Jurkat, Clone E6-1 (cell line): Measurements from ENCODE around the gene MPEG1.

Source experiments
- DNase-seq: peaks from one replicate; pipeline ENCODE4 v3.0.0-alpha.2; 2011; ENCODE audit warnings: low read depth, low spot score
- H3K4me3 ChIP-seq: 2 replicates; pipeline ENCODE4 v1.5.1; 2011; ENCODE audit warnings: mild to moderate bottlenecking, low read length, control low read depth, moderate library complexity

The MPEG1 gene

DNA sequence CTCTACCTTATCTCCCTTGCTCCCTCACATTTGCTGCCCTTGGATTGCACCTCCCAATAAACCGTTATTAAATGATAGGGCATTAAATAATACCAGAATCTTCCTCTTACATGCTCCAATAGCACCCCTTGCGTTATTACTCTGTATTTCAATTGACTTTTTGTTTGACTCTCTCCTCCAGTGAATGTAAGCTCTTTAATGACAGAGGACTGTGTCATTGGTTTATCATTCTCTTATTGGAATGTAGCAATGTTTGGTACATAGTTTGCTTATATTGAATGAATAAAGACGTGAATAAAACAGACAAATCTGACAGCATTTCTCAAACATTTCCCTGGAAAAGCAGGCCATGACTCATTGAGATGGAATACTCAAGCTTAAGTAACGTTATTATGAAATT lies 8.7 kb upstream of the MPEG1 start:
- DNase-seq, result no peak
- H3K4me3 ChIP-seq, result no peak overlapping the region

- H3K4me3 ChIP-seq, result no peak overlapping the region
- DNase-seq, result no peak
These were observed 7.1 kb upstream of the MPEG1 start for GRCh38 chr11:59219836-59220235.

GRCh38 chr11:59218893-59219292 lies 6.2 kb upstream of the MPEG1 start:
- DNase-seq, result no peak

DNA sequence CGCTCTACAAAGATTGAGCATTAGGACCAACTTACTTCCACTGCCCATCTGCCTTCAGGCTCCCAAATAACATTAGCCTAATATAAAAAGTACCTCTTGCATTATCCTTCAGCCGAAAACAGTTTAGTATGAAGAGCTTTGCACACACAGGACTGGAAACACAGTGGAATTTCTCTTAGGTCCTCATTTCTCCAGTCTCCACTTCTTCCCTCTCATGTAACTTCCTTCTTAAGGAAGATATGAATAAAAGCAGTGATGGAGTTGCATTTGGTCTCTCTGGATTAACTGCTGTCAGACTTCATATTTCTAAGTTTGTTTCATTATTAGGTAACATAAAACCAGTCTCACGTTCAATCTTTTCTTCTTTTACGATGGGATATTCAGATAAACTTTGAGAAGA lies 5.6 kb upstream of the MPEG1 start:
- DNase-seq, result no peak
- H3K4me3 ChIP-seq, result no peak overlapping the region

More at GRCh38 chr11:59218893-59219292, 6.2 kb upstream of the MPEG1 start:
- H3K4me3 ChIP-seq, result no peak overlapping the region

- DNase-seq, result peak; percentile 65
- H3K4me3 ChIP-seq, result peak overlapping the region; percentile 13; the same call in 1 of the 2 replicates
These were observed 4.2 kb upstream of the MPEG1 start for GRCh38 chr11:59216641-59217564.

DNA sequence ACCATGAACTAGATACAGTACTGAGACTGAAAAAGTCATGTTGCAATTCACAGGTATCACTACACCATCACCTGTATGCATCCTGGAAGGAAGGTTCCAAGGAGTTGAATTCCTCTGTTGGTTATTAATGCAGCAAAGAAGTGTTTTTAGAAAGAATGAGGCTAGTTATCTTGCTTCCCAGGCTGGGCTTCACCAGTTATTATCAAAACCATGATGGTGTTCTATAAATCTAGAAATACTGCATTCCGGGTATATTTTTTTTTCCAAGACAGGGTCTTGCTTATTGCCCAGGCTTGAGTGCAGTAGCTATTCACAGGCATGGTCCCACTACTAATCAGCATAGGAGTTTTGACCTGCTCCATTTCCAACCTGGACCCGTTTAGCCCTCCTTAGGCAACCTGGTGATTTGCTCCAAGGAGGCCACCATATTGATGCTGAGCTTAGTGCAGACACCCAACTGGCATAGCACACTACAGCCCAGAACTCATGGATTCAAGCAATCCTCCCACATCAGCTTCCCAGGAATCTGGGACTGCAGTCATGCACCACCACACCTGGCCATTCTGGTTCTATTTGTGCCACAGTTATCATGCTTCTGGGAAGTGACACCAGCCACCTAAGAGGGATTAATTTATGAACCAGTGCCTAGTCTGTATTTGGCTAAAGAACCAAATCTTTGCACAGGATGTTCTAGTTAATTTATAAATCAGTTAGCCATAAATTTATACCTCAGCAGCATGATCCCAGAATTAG lies 1.6 kb upstream of the MPEG1 start:
- no peak overlapping the region for H3K4me3 ChIP-seq
- DNase-seq, result no peak

DNA sequence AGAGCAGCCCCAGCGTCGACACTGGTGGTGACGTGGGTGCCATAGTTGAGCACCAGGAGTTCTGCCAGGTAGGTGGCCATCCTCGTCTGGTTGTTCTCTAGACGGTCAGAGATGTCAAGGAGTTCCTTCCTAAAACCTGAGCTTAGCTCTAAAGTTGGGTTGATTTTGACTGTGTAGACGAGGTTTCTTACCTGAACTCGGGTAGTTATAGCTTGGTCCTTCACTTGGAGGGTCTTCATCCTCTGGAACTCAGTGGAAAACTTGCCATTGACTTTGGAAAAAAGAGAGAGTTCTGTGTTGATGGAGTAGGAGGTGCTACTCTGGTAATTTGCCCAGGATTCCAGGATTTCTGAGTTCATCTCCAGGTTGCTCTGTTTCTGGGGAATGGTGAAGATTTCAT lies 505 bp downstream of the MPEG1 start:
- H3K4me3 ChIP-seq, result no peak overlapping the region
- DNase-seq, result no peak

GRCh38 chr11:59208956-59209355 lies 3.8 kb downstream of the MPEG1 start:
- H3K4me3 ChIP-seq, result no peak overlapping the region
- DNase-seq, result no peak

DNA sequence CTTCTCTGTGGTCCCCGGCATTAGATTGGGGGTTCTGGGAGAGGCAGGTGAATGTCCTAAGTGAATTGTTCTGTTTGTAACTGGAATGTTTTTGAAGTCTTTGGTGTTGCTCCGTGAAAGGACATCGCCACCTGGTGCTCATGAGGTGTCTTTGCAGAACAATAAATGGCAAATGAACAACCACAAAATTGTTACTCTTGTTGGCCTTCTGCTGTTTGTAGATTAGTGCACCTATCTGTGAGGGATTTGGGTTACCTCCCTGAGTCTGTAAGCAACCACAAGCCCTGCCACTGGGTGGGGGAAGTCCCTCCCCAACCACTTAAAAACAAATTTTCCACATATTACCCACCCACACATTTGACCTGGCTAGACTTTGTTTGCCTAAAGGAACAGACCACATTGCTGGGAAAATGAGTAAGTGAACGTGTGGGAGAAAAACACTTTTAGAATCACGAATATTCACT lies 4.7 kb downstream of the MPEG1 start:
- peak; percentile 48 for DNase-seq
- no peak overlapping the region for H3K4me3 ChIP-seq

GRCh38 chr11:59206635-59207034 lies 6.1 kb downstream of the MPEG1 start:
- no peak overlapping the region for H3K4me3 ChIP-seq
- DNase-seq, result peak; percentile 17

- no peak for DNase-seq
- H3K4me3 ChIP-seq, result no peak overlapping the region
These were observed 7.1 kb downstream of the MPEG1 start for GRCh38 chr11:59205648-59206047.

DNA sequence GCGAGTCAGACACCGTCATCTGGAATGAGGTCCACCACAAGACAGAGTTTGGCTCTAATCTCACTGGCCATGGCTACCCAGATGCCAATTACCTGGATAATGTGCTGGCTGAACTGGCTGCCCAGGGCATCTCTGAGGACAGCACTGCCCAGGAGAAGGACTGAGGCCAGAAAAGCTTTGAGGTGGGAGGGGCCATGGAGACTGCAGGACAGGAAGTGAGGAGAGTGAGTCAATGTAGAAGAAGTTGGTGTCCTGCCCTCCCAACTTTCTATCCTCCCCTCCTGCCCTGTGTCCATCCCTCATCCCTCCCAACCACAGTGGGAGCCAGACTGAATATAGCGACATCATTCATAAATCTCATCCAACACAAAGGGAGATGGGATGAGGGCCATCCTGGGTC lies 8.0 kb downstream of the MPEG1 start:
- no peak overlapping the region for H3K4me3 ChIP-seq
- DNase-seq, result no peak

- DNase-seq, result no peak
- no peak overlapping the region for H3K4me3 ChIP-seq
These were observed 11.4 kb downstream of the MPEG1 start for GRCh38 chr11:59201353-59201752.

DNA sequence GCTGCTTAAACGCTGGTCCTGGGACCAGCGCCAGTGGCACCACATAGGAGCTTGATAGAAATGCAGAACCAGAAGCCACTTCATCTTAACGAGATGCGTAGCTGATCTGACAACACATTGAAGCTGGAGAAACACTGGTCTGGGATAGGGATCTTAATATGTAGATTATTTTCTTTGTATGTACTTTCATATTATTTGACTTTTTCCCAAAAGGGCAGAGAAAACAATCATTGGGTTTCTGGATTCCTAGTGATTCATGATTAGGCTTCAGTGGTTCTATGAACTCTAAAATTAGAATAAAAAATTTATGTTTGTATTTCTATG lies 12.3 kb downstream of the MPEG1 start:
- no peak overlapping the region for H3K4me3 ChIP-seq
- no peak for DNase-seq

- no peak overlapping the region for H3K4me3 ChIP-seq
- no peak for DNase-seq
These were observed 12.9 kb downstream of the MPEG1 start for GRCh38 chr11:59199546-59200422.

DNA sequence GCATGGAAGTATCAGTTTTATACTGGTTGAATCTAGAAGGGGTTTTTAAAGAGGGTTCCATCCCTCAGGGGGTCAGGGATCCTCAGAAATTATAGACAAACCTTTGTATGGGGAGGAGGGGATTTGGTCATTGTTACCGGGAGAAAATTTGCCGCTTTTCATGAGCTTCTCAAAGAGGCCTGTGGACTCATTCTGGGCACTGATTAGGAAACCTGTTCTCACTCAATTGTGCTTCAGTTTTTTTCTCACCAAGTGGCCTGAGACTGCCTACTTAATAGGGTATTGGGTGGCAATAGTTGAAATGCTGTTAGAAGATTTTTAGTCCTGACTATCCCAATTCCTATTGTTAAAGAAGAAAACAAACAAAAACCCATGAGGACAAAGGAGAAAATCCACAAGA lies 14.0 kb downstream of the MPEG1 start:
- no peak for DNase-seq
- no peak overlapping the region for H3K4me3 ChIP-seq

- no peak overlapping the region for H3K4me3 ChIP-seq
- no peak for DNase-seq
These were observed 14.7 kb downstream of the MPEG1 start for GRCh38 chr11:59197991-59198390.

DNA sequence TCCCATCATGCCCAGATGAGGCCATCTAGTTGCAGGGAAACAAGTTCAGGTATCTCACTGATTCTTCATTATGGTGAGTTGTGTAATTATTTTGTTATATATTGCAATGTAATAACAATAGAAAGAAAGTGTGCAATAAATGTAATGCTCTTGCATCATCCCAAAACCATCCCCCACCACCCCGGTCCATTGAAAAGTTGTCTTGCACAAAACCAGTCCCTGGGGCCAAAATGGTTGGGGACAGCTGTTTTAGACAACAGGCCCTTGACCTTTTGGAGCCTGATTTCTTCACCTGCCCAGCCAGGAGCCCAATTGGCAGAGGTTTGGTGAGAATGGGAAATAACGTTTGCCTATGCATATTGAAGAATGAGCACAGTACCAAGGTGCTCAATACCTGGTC lies 15.9 kb downstream of the MPEG1 start:
- DNase-seq, result no peak
- H3K4me3 ChIP-seq, result no peak overlapping the region

DNA sequence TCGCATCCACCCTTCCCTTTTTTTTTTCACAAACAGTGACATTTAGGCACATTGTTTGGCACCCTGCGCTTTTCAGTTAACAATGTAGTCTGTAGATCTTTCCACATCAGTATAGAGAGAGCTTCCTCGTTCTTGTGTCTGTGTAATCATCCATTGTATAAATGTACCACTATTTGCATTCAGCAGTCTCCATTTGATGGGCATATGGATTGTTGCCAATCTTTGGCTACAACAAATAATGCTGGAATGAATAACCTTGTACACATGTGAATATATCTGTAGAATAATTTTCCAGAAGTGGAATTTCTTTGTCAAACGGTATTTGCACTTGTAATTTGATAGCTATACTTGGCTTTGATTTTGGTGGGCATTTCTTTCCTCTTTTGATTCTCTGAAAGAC lies 17.1 kb downstream of the MPEG1 start:
- no peak for DNase-seq
- H3K4me3 ChIP-seq, result no peak overlapping the region
